Smooth muscle cell (in vitro differentiated cells): ENCODE results near the gene FNBP1. TPM values are rescaled to one million over a fixed set of nuclear protein-coding genes. Genes with fewer than 3 reads are reported as not detected.
"Not testable (repeated sequence)": the region's sequence is repeated elsewhere in the genome, so short reads cannot be mapped to it uniquely, and the experiment has no call there.

Experiments
- DNase-seq: peaks from one replicate; lab custom pipeline; 2025; ENCODE audit not compliant: unreplicated experiment; lab: John Stamatoyannopoulos, UW
- H2AFZ ChIP-seq: fragments of 200-600 bp; sonication (generic); 2 replicates; pipeline ENCODE4 v1.6.0; 2016; ENCODE audit warnings: antibody characterized with exemption, low read depth, mild to moderate bottlenecking
- H3F3A ChIP-seq: fragments of 200-600 bp; sonication (generic); 2 replicates; pipeline ENCODE4 v1.6.0; 2017; ENCODE audit warnings: antibody characterized with exemption, low read depth
- H3K27ac ChIP-seq: fragments of 200-600 bp; sonication (generic); 2 replicates; pipeline ENCODE4 v1.5.1; 2016; ENCODE audit warnings: low read depth, mild to moderate bottlenecking
- H3K27me3 ChIP-seq: fragments of 200-600 bp; sonication (generic); 2 replicates; pipeline ENCODE4 v1.6.1; 2016; ENCODE audit warnings: low read depth, mild to moderate bottlenecking
- H3K36me3 ChIP-seq: fragments of 200-600 bp; sonication (generic); 2 replicates; pipeline ENCODE4 v1.5.1; 2016; ENCODE audit warnings: low read depth
- H3K4me1 ChIP-seq: fragments of 200-600 bp; sonication (generic); 2 replicates; pipeline ENCODE4 v1.5.1; 2016; ENCODE audit warnings: low read depth
- H3K4me2 ChIP-seq: fragments of 200-600 bp; sonication (generic); 2 replicates; pipeline ENCODE4 v1.6.0; 2016; ENCODE audit warnings: mild to moderate bottlenecking
- H3K4me3 ChIP-seq: fragments of 200-600 bp; sonication (generic); 2 replicates; pipeline ENCODE4 v1.5.1; 2016; ENCODE audit warnings: mild to moderate bottlenecking
- H3K79me2 ChIP-seq: fragments of 200-600 bp; sonication (generic); 2 replicates; pipeline ENCODE4 v1.6.0; 2016; ENCODE audit warnings: low read depth, mild to moderate bottlenecking
- H3K9ac ChIP-seq: fragments of 200-600 bp; sonication (generic); 2 replicates; pipeline ENCODE4 v1.6.0; 2016; ENCODE audit warnings: low read depth
- H3K9me3 ChIP-seq: fragments of 200-600 bp; sonication (generic); replicated peaks from 2 replicates; pipeline ENCODE4 v1.5.1; 2016; ENCODE audit warnings: low read depth
- H4K20me1 ChIP-seq: fragments of 200-600 bp; sonication (generic); 2 replicates; pipeline ENCODE4 v1.6.0; 2016; ENCODE audit warnings: low read depth
- WGBS: methylation state at CpG from one replicate; pipeline ENCODE4 v1.1.7; 2016; ENCODE audit warnings: low lambda C conversion rate; 5-methylcytosine and 5-hydroxymethylcytosine counted together
- polyA plus RNA-seq: library from polyadenylated mRNA; unstranded; fragments of >200 nt; fragmentation: Nextera tagmentation; extraction: Ambion mirVana; gene quantifications from 2 replicates; pipeline ENCODE4 v1.2.1, GENCODE V29; 2016
- total RNA-seq: library from RNA; depleted of rRNA; stranded (reverse); fragments of >200 nt; gene quantifications from 2 replicates; pipeline ENCODE4 v1.2.3, GENCODE V29; 2014
- TF ChIP-seq, protein P1 (sequence below): fragments of 200-600 bp; sonication (generic); IDR thresholded peaks from 2 replicates; pipeline ENCODE4 v1.5.1; 2017; ENCODE audit warnings: borderline replicate concordance, mild to moderate bottlenecking, antibody characterized with exemption; ENCODE audit not compliant: insufficient read depth, poor library complexity, severe bottlenecking

Gene FNBP1
- total and polyA plus RNA-seq, 2 experiments from 2014 or later = 17.1 to 17.2 TPM

DNA sequence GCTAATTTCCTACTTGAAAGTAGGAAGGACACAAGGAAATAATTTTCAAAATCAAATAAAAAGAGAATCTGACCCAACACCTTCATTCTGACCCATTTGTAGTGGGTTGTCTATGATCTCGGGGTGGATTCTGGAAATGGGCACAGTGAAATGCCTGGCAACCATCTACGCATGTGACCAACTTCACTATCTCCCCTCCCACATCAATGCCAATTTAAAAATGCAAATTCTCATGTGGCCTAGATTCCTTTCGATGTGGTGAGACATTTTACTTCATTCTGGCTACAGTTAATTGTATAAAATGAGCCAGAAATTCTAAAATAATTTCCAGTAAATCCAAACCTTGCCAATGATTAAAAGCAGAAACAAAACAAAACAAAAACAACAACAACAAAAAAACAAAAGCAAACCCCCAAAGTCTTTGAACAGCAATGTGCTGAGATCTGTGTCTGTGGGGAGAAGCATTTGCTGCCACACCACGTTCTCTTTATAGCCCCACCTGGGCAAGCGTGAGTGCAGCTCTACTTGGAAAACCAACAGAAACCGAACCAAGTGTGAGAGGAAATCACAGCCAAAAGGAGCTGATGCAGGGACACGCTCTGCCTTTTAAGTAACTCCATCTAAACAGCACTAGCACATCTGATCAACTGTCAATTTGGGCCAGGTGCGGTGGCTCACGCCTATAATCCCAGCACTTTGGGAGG is 148.7 kb downstream of the FNBP1 start:
- no peaks in the 10 kb centered on the region for H4K20me1 ChIP-seq
- no peak overlapping the region for H3K4me2 ChIP-seq
- no peaks in the 10 kb centered on the region for H3K79me2 ChIP-seq
- TF ChIP-seq, protein P1, sequence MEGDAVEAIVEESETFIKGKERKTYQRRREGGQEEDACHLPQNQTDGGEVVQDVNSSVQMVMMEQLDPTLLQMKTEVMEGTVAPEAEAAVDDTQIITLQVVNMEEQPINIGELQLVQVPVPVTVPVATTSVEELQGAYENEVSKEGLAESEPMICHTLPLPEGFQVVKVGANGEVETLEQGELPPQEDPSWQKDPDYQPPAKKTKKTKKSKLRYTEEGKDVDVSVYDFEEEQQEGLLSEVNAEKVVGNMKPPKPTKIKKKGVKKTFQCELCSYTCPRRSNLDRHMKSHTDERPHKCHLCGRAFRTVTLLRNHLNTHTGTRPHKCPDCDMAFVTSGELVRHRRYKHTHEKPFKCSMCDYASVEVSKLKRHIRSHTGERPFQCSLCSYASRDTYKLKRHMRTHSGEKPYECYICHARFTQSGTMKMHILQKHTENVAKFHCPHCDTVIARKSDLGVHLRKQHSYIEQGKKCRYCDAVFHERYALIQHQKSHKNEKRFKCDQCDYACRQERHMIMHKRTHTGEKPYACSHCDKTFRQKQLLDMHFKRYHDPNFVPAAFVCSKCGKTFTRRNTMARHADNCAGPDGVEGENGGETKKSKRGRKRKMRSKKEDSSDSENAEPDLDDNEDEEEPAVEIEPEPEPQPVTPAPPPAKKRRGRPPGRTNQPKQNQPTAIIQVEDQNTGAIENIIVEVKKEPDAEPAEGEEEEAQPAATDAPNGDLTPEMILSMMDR = no peak
- H3K4me3 ChIP-seq = no peak overlapping the region
- WGBS = 96% methylated on average over 9 of the region's 9 CpGs
- no peaks in the 10 kb centered on the region for H3K9me3 ChIP-seq
- no peaks in the 10 kb centered on the region for H3K36me3 ChIP-seq
- H3K27ac ChIP-seq = no peak overlapping the region
- no peak for DNase-seq
- H3K4me1 ChIP-seq = no peaks in the 10 kb centered on the region
- H3K9ac ChIP-seq = no peak overlapping the region
- no peaks in the 10 kb centered on the region for H3F3A ChIP-seq
- H2AFZ ChIP-seq = no peak overlapping the region
- no peaks in the 10 kb centered on the region for H3K27me3 ChIP-seq

DNA sequence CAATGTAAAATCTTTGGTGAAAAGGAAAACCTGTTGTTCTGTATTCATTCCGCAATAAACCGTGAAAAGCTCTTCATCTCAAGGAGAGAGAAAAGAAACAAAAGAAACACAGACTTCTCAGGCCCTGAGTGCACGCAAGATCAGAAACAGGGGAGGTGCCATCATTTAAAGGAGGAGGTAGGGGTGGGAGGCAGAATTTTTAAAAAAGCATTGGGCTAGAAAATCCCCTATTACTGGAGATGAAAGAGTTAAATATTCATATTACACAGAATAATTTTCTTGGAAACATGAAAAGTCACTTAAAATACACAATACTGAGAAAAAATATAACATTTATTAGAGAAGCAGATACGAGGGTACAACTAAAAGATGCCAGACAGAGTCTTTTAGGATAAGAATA is 151.4 kb downstream of the FNBP1 start:
- Histone ChIP-seq H3K4me1 (peaks cover under 1% of the 10 kb centered on the region), H3K4me3 (no peak overlapping the region), H3F3A (no peaks in the 10 kb centered on the region), H2AFZ (no peak overlapping the region), H3K9ac (no peak overlapping the region), H3K36me3 (no peaks in the 10 kb centered on the region), H3K4me2 (peak overlapping the region; percentile 2), H3K9me3 (no peaks in the 10 kb centered on the region), H4K20me1 (no peaks in the 10 kb centered on the region), H3K27me3 (no peaks in the 10 kb centered on the region), H3K79me2 (no peaks in the 10 kb centered on the region), H3K27ac (peak overlapping the region; percentile 45)
- TF ChIP-seq, protein P1 = no peak
- DNase-seq = no peak
- 87% methylated on average over 4 of the region's 4 CpGs for WGBS

DNA sequence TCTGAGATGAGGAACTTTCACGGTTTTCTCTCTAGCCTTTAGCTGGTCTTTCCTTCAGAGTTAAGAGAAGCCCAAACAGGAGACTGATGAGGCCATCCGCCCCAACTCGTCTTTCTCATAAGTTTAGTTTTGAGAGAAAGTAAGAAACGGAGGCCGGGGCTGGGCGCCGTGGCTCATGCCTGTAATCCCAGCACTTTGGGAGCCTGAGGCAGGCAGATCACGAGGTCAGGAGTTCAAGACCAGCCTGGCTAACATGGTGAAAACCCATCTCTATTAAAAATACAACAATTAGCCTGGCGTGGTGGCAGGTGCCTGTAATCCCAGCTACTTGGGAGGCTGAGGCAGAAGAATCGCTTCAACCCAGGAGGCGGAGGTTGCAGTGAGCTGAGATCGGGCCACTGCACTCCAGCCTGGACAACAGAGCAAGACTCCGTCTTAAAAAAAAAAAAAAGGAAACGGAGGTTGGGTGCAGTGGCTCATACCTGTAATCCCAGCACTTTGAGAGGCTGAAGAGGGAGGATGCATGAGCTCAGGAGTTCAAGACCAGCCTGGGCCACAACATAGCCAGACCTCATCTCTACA is 152.2 kb downstream of the FNBP1 start:
- H3K9ac ChIP-seq, H2AFZ ChIP-seq, H3K4me2 ChIP-seq, H3K79me2 ChIP-seq, H3F3A ChIP-seq, DNase-seq, H3K27ac ChIP-seq, H3K36me3 ChIP-seq, H4K20me1 ChIP-seq, H3K9me3 ChIP-seq, H3K4me1 ChIP-seq, H3K4me3 ChIP-seq, H3K27me3 ChIP-seq: not testable (repeated sequence)
- WGBS = 83% methylated on average over 14 of the region's 14 CpGs

GRCh38 chr9:129889941-129890717 is 152.9 kb downstream of the FNBP1 start:
- Histone ChIP-seq H3K27me3 (no peaks in the 10 kb centered on the region), H3K9ac (no peak overlapping the region), H3K4me2 (no peak overlapping the region), H4K20me1 (no peaks in the 10 kb centered on the region), H3K27ac (no peak overlapping the region), H3F3A (no peaks in the 10 kb centered on the region), H3K36me3 (no peaks in the 10 kb centered on the region), H3K4me3 (no peak overlapping the region), H2AFZ (no peak overlapping the region), H3K4me1 (peaks cover 11% of the 10 kb centered on the region), H3K79me2 (no peaks in the 10 kb centered on the region), H3K9me3 (no peaks in the 10 kb centered on the region)
- DNase-seq = no peak
- TF ChIP-seq, protein P1 = no peak
- WGBS = 70% methylated on average over 17 of the region's 37 CpGs
